GM20431 (cell line): ENCODE results near the gene FAM53A.

Source experiments
- in situ Hi-C: fragments of 300-500 bp; cut with MseI, MboI; formaldehyde crosslinking; loops from one replicate; pipeline ENCODE4 v1.15.0; 2020; ENCODE audit warnings: low sequenced_read_pairs; ENCODE audit not compliant: unreplicated experiment

The FAM53A gene, protein sequence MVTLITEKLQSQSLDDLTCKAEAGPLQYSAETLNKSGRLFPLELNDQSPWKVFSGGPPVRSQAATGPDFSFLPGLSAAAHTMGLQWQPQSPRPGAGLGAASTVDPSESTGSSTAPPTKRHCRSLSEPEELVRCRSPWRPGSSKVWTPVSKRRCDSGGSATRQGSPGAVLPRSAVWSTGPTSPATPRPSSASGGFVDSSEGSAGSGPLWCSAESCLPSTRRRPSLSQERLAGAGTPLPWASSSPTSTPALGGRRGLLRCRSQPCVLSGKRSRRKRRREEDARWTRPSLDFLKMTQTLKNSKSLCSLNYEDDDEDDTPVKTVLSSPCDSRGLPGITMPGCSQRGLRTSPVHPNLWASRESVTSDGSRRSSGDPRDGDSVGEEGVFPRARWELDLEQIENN

DNA sequence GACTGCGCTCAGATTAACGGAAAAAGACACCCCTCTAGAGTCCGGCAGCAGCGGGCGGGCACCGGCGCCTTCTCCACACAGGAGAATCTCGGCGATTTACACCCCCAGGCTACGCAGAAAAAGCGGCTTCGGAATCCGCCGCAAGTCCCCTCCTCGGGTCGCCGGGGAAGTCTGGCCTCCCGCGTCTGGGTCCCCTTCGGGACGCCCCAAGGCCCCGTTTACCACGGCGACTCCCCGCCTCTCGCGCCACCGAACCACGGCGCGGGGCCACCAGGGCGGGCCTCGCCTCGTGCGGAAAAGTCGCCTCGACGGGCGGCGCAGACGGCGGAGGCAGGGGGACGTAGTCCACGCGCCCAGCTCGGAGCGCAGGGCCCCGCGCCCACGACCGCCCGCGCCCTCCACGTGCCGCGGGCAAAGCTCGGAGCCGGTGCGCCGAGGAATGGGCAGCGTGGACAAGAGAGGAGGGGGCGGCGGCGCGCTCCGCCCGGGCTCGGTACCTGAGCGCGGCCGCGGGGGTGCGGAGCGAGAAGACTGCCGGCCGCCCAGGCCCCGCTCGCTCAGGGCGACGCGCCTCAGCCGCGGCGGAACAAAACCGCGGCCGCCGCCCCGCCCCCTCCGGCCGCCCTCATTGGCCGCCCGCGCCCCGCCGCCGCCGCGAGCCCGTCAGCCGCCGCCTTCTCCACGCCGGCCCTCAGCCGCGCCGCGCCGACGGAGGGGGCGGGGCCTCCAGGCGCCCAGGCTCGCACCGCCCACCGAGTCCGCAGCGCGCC is at the start of gene FAM53A:
TSS of gene FAM53A (minus strand) at position 578 of the 770 bp plus-strand sequence. CDS start 15,572 bp downstream, outside the sequence.
- in situ Hi-C loops = no loop called here

DNA sequence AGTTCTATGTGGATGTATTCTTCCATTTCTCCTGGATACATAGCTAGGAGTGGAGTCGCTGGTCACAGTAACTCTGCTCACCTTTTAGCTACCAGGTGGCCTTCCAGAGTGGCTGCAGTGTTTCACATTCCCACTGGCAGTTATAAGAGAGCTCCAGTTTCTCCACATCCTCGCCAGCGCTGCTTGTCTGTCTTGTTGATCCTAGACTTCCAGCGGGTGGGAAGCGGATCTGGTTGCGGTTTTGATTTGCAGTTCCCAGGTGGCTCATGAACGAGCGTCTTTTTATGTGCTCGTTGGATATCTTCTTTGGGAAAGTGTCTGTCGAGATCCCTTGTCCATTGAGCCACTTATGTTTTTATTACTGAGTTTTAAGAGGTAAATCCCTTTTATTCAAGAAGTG is 48.8 kb upstream of the FAM53A start:
- in situ Hi-C loops = no loop called here

DNA sequence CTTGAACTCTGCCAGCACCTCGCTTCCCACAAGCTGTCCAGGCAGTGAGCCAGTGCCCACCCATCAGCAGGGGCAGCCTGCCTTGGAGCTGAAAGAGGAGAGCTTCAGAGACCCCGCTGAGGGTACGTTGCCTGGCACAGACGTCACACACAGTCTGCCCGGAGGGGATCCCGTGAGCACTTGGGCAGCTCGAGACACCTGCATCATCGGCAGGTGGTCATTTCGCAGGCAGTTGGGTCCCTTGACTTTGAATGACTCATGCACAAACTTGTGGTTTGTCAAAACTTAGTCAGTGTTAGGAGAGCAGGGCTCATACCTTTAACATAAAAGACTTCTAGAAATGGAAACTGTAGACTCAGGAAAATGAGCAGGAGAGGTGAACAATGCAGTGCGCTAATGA is 47.1 kb upstream of the FAM53A start:
- in situ Hi-C loops = no loop called here

DNA sequence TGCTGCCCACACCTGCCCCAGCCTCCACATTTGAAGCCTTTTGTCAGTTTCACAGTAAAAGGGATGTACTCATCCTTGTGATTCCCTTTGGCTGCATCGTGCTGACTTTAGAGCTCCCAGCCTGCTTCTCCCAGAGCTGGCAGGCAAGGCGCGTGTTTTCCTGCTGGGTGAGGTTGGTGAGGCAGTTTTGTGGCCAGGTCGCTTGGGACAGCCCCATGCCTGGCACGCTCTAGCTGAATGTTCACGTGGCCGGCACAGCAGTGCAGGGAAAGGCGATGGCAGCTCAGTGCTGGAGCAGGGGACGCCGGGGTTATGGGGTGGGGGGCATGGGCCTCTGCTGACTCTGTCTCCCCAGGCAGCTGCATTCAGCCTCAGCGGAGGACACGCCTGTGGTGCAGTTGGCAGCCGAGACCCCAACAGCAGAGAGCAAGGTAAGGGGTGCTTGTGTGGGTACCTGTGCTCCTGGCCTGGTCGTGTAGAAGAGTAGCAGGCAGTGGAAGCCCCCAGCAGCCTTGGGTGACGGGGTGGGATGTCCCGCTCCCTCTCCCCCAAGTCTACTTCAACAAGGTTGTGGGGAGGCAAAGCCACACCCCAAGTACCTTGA is 46.5 kb upstream of the FAM53A start:
- in situ Hi-C loops = no loop called here

DNA sequence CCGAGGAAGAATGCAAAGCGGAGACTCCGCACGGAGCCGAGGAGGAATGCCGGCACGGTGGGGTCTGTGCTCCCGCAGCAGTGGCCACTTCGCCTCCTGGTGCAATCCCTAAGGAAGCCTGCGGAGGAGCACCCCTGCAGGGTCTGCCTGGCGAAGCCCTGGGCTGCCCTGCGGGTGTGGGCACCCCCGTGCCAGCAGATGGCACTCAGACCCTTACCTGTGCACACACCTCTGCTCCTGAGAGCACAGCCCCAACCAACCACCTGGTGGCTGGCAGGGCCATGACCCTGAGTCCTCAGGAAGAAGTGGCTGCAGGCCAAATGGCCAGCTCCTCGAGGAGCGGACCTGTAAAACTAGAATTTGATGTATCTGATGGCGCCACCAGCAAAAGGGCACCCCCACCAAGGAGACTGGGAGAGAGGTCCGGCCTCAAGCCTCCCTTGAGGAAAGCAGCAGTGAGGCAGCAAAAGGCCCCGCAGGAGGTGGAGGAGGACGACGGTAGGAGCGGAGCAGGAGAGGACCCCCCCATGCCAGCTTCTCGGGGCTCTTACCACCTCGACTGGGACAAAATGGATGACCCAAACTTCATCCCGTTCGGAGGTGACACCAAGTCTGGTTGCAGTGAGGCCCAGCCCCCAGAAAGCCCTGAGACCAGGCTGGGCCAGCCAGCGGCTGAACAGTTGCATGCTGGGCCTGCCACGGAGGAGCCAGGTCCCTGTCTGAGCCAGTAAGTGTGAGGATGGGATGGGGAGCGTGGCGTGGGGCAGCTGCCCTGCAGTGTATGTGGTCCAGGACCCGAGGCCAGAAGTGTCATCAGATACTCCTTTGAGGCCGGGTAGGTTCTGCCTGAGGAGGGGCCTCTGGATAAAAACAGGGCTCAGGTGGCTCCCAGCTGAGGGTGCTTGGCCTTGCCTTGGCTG is 44.2 kb upstream of the FAM53A start:
- in situ Hi-C loops = no loop called here

DNA sequence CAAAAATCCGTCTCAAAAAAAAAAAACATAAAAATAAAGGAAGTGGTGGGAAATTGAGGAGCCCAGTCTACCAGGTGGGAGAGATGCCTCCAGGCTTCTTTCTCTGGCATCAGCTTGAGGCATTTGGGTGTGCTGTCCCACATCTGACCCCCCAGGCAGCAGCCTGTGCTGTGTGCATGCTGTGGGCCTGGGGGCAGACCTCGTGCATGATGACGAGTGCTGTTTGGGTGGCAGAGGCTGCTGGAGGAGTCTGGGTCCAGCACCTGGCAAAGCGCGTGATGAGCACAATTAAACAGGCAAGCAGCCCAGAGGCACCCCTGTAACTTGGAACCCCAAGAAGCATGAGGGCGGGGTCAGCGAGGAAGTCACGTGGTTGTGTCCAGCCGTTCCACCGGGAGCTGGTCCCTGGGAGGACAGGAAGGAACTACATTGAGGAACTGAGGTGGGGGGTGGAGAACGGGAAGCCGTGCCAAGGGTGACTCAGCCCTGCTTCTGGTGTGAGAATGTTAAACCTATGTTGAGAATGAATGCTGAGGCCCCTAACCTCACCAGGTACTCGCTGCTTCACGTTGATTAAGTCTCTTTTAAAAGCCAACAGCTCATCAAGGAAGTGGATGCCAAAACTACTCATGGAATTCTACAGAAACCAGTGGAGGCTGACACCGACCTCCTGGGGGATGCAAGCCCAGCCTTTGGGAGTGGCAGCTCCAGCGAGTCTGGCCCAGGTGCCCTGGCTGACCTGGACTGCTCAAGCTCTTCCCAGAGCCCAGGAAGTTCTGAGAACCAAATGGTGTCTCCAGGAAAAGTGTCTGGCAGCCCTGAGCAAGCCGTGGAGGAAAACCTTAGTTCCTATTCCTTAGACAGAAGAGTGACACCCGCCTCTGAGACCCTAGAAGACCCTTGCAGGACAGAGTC is 43.3 kb upstream of the FAM53A start:
- in situ Hi-C loops = no loop called here

DNA sequence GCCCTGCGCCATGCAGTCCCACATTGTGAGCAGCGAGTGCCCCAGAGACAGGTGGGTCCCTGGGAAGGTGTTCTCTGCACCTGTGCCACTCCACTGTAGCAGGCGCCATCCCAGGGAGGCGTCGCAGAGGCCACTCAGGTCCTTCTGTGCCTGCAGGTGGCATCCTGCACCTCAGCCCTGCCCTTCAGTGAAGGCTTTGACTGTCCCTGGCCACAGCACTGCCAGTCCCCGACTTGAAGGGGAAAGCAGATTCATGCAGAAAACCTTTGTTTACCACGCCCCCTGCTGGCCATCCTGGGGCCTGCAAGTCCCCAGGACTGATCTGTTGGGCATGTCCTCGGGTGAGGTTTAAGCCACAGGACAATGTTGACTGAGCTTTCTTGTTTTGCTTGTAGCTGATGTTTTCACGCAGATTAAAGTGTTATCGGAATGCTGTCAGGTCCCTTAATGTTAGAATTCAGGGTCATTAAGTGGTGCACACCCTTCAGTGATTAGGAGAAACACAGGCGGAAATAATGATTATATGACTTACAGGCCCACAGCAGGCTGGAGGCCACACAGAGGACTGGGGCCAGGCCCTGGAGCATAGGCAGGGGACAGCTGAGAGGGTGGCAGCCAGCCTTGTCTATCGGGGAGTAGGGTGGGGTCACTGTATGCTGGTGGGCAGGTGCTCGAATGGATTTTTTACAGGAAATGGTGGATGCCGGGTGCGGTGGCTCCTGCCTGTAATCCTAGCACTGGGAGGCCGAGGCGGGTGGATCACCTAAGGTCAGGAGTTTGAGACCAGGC is 42.2 kb upstream of the FAM53A start:
- in situ Hi-C loops = no loop called here

DNA sequence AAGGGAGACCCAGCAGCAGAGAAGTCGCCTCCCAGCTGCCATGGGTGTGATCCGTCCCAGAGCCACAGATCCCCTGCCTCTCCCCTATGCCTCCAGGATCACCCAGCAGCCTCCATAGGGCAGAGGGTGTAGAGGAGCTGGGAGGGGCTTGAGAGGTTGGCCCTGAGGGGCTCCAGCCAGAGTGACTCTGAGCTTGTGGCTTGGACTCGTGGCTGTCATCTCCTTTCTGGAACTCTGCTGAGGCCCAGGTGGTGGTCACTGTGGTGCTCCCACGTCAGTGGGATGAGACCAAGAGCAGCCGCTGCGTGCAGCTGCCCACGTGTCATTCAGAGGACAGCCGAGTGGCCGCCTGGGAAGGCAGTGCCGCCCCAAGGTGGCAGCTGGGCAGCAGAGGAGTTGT is 41.4 kb upstream of the FAM53A start:
- in situ Hi-C loops = no loop called here

DNA sequence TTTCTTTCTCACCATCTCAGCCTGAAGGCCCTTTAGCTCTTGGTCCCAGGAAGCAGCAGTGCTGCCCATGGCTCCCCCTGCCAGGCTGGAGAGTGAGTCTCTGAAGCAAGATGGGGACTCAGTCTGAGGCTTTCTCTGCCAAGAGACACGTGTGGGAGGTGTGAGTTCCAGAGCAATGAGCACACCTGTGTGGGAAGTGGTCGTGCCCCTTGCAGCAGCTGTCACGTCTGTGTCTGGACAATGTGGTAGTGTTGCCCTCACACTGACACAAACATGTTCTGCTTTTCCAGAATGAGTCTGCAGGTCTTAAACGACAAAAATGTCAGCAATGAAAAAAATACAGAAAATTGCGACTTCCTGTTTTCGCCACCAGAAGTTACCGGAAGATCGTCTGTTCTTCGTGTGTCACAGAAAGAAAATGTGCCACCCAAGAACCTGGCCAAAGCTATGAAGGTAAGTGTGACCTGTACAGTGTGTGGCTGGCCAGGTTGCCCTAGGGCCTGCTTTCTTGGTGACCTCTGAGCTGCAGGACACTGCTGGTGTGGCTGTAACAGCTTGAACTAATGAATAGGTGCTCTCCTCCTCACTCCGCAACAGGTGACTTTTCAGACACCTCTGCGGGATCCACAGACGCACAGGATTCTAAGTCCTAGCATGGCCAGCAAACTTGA is 39.2 kb upstream of the FAM53A start:
- in situ Hi-C loops = no loop called here

DNA sequence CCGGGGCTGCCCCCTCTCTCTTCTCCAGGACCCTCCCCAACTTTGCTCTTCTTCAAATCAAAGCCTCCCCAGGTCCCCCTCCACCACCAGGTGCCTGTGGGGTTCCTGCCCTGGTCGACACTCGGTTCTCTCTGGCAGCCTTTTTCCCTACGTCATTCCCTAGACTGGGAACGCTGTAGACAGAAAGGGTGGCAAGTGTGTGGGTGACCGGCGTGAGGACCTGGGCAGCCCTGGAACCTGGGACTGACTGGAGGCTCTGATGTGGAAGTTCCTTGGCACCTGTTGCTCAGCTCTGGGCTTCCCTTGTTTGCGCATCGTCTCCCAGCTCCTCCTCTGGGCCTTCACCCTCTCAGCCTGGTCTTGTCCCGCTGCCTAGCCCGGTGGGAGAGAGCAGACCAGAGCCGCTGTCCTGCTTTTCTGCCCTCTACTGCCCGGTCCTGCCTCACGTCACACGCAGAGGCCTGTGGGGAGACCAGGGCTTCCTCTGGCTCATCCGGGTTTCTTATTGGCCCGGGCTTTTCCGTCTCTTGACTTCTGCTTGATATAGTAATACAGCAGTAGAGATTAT is 38.5 kb upstream of the FAM53A start:
- in situ Hi-C loops = no loop called here

DNA sequence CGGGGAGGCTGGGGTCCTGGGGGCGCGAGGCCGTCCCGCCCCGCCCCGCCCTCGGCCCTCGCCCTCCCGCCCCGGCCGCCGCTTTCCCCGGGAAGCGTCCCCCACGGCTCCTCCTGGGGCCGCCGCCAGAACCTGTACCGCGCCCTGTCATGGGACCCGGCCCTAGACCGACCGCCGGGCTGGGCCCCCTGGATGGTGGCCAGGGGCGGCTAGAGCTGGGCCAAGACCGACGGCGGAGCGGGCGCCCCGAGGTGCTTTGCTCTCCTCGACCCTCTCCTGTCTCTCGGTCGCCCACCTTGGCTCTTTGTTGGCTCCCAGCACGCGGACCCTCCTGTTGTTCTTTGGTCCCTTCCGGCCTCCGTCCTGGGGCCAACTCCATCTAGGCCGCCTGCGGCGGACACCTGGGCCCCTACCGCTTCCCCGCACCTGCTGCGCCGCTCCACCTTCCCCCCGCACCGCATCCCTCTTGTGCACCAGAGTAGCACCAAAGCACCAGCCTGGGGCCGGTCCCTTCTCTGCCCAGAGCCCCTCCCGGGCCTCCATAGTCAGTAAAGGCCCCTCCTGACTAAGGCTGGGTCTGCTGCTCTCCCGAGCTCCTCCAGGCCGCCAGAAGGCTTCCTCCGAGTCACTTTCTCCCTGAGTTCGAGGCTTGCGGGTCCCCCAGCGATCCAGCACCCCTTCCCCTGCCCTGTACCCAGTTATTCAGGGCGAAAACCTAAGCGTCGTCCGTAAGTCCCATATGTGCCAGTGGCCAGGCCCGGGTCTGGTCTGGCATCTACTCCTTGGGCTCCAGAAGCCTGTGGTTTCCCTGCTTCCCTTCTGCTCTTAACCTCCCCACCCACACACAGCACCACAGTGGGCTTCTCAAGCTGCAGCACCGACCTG is 37.8 kb upstream of the FAM53A start:
- in situ Hi-C loops = no loop called here

DNA sequence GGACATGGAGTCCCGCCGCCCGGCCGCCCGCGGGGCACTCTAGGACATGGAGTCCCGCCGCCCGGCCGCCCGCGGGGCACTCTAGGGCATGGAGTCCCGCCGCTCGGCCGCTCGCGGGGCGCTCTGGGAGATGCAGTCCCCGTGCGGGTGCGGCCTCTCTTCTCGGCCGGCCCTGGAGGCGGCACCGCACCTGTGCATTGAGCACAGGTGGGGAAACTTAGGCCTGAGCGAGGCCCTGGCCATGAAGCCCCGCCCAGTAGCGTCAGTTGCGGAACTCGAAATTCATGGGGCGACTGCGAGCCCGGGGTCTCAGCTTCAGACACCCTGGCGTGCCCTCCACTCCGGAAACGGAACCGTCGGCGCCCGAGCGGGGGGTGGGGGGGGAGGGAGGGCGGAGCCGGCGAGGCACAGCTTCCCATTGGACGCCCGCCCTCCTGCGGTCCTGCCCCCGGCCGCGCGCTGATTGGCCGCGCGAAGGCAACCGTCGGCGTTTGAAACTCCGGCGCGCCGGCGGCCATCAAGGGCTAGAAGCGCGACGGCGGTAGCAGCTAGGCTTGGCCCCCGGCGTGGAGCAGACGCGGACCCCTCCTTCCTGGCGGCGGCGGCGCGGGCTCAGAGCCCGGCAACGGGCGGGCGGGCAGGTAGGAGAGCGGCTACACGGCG is 37.0 kb upstream of the FAM53A start, which contains the start of the genes TACC3 and TMEM129:
TSS of gene TACC3 (plus strand) at position 519 of the 663 bp plus-strand sequence. CDS start 1,901 bp downstream, outside the sequence.
TSS of gene TMEM129 (minus strand) at position 321 of the 663 bp plus-strand sequence. CDS start 486 bp downstream, outside the sequence.
- in situ Hi-C loops = no loop called here

DNA sequence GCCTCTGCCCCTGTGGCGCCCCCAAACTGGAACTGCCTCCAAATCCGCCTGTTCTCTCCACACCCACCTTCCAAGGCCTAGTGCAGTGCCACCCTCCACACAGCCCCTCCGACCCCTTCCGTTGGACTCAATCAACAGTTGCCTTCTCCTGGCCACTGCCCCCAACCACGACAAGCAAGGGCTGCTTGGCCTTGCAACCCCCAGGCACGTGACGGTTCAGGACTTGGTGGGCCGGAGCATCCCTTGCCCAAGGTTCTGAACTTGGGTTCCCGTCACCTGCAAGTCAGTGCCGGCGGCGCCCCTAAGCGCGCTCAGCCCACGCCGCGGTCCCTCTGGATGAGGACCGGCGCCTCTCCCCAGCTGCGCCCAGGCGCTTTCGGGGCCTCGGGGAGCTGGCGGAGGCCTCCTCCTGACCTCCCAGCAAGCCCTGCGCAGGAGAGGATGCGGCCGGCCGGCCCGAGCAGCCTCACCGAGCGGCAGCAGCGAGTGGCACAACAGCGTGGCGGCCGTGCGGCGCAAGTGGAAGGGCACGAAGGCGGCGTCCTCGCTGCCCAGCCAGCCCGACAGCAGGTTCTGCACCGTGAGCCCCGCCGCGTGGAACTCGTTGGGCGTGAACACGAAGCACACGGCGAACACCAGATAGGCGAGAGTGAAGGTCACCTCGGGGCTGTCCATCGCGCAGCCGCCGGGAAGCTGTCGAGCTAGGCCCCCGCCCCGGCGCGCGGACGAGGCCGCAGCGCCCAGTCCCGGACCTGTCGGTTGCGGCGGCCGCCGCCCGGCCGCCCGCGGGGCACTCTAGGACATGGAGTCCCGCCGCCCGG is 36.3 kb upstream of the FAM53A start:
- in situ Hi-C loops = no loop called here

DNA sequence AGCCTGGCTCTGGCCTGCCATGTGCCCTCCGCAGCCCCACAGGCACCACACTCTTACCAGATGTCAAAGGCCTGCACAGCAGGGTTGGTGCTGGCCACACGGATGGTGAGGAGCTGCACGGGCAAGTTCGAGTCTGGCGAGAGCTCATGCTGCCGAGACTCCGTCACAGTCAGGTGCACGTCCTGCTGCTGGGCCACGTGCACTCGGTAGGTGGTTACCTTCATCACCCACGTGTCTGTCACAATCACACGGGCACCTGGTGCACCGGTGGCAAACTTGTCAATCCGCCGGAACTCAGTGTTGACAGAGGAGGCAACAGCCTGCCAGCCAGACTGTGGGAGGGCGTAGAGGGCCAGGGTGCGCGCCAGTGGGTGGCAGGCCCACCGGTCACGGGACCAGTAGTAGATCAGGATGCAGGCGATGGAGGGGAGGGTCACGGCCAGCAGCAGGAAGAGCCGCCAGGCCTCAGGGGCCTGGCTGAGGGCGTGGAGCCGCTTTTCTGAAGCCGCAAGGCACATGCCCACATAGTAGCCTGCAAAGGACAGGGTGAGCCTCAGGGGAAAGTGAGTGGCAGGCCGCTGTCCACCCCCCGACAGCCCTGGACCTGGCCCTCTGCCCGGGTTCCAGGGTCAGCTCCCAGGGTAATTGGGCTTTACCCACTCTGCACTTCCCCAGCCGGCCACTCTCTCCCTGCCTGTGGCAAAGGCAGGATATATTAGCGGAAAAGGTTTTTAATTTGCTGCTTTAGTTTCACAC is 34.2 kb upstream of the FAM53A start:
- in situ Hi-C loops = no loop called here
